Daoy (cell line): Measurements from ENCODE around the gene TM4SF18. TPM values are rescaled to one million over a fixed set of nuclear protein-coding genes. Genes with fewer than 3 reads are reported as not detected.
"Not testable (repeated sequence)": the region's sequence is repeated elsewhere in the genome, so short reads cannot be mapped to it uniquely, and the experiment has no call there.

Experiments
- DNase-seq: peaks from one replicate; pipeline ENCODE4 v3.0.0-alpha.2; 2015; ENCODE audit warnings: low read depth
- total RNA-seq: library from RNA; depleted of rRNA; stranded (reverse); fragments of >200 nt; shearing (Covaris generic); gene quantifications from 2 replicates; pipeline ENCODE4 v1.2.3, GENCODE V29; 2014

The TM4SF18 gene
- total RNA-seq, 1 experiment from 2014 or later: 0.23 TPM

DNA sequence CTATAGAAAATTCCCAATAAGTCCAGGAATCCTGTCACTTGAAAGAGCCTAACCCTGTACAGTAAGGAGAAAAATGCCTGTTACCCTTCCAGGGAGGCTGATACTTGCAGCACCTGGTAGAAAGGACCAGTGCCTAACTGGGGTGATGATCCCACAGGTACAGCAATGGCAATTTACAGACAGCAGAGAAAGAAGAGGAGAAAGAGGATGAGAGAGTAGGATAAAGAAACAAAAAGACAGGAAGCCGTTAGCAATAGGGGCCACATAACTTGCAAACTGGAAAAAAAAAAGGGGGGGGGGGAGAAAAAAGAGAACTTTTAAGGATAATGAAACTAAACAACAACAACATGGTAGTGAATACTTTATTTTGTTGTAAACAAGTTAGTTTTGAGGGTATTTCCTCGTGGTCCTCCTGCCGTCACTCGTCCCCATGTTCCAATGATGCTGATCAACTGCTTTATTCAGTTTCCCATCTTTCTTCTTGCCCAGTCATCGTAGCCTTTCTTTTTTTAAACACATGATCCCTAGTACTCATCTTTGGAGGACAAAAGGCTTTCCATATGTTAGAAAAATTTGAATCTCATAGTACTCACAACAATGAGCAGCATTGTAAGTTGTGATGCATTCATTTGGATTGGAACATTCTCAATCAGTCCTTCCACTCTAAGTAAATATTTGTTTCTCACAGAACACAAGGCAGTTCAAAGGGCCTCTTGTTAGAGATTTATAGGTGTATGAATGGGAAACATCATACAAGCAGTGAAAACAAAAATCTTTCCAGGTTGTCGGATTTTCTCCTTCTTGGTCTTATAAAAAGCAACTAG lies 35.5 kb upstream of the TM4SF18 start:
- no peak for DNase-seq

DNA sequence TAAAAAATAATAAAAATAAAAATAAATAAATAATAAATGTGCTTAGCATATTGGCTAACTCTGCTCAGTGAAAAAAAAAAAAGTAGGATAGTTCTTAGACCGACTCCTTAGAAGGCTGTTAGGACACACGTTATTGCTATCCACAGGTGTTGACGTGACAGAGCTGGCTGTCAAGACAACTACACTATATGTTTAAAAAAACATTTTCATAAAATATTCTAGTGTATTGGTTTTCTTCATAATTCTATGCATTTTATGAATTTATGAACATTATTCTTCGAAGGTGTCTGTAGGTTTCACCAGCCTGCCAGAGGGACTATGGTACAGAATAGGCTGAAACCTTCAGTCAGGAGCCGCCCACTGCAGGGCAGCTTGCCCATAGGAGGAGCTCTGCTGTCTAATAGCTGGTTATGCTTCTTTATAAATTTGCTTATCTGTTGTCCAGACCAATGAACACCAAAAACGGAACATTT lies 34.8 kb upstream of the TM4SF18 start:
- no peak for DNase-seq

DNA sequence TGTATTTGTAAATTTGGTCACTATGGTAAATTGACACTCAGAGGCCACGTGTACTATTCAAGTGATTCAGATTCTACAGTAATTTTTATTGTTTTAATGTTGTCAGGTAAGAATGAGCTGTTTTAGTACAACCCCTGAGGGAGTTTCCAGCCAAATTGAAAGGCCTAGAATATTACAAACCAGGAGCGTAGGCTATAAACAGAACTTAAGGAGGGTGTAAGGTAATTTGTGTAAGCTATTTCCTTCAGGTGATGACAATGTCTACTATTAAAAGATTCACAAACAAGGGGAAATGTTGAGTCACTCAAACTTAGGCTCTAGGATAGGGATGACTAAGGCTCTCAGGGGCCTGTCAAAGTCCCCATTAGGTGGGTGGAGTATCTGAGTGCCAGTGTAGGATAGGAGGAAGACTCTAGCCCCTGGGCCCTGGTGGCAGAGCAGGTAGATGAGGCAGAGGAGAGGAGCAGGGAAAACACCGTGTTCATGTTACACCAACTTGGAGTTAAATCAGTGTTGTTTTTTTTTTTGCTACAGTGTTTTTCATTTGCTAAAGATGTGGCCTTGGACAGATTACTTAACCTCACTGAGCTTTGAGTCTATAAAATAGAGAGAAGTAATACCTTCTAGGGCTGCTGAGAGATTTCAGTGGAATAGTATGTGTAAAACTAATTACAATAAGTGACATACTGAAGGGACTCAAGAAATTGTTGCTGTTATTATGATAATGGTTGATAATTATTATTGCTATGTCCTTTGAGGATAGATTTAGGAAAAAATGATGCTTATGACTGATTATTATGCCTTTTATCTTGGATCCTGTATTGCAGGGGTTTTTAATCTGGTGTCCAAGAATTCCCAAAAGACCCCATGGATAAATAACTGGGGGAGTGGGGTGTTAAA lies 33.8 kb upstream of the TM4SF18 start:
- peak; percentile 76 for DNase-seq

DNA sequence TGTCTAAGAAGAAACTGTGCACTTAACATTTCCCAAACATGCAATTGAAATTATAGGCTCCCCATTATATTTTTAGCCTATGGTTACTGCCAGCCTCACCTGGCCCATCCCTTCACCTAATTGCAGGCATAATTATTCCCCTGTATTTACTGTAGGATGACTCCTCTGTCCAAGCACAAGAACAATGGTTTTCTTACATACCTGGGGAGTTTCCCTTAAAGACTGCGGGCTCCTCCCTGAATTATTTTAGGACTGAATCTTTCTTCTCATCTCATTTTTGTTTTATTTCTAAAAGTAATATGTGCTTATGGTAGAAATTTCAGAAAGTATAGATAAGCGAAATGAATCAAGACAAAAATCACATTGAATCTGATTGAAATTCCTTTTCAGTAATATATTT lies 32.6 kb upstream of the TM4SF18 start:
- DNase-seq: no peak

DNA sequence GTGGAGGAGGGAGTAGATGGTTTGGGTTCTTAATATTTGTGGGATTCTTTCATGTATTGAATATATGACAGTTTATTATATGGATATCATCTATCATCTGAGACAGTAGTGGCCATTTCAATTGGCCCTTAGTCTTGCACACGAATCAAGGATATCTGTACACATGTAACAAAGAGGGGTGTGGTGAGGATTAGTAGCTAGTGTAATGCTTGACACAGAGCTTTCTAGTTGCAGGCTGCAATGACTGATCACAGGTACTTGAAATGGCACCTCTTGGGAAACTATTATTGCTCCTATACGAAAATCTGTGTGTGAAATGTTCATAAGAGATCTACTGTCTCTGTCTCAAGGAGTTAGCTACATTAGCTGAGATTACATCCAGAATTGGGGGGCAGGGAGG lies 31.2 kb upstream of the TM4SF18 start:
- DNase-seq: no peak

DNA sequence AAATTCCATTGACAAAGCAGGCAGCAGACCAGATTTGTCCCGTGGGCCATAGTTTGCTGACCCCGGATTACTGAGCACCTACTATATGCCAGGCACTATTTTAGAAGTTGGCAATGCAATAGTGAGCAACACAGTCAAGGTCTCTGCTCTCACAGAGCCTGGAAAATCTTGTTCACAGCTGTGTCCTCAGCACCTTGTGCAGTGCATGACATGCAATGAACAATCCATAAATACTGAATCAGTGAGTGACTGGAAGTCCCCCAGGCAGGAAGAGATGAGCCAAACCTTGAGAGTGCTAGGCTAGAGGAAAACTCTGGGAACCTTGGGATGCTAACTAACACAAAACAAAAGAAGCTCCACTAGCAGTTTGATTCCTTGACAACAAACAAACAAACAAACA lies 29.6 kb upstream of the TM4SF18 start:
- DNase-seq: no peak

DNA sequence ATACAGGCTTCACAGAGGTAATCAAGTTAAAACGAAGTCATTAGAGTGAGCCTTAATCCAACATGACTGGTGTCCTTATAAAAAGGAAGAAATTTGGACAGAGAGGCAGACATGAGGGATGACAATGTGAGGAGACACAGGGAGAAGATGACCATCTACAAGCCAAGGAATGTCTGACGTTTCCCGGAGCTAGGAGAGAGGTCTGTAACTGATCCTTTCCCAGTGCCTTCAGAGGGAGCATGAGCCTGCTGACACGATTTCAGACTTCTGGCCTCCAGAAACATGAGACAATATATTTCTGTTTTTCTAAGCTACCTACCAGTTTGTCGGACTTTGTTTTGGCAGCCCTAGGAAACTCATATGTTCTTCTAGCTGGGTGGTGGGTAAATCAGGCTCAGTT lies 28.9 kb upstream of the TM4SF18 start:
- no peak for DNase-seq

DNA sequence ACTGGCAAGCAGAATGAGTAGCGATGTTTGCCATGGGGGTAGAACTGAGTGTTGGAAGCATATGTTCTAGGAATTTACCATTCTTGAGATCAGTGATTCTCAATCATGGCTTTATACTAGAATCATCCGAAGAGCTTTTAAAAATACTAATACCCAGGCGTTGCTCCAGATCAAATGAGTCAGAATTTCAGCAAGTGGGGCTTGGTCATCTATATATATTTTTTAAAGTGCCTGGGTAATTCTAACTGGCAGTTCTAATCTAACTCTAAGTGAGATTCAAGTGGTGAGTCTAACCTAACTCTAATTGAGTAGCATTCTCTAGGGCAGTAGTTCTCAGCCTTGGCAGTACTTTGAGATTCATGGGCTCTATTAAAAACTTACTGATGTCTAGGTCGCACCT lies 23.2 kb upstream of the TM4SF18 start:
- DNase-seq: no peak

DNA sequence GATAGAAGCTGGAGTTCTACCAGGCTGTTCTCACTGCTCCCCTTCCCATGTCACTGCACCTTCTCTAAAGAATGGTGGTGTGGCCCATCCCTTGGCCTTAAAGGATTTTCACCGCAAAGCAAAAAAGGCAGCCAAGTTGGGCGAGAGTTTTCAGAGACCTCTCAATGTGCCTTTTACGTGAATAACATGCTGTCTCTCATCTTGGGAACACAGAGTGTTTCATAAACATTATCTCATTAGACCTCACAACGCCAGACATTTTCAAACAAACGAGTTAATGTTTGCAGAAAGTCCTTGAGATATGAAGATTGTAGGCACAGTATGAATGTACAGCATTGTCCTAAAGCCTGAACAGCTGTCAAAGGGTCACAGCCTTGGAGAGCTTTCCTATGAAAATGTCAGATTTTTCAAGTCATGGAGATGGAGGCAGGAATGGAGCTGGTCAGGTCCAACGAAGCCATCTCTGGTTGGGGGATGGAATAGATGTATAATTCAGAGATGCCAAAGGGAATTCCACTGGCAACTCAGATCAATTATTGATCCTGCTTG lies 22.7 kb upstream of the TM4SF18 start:
- DNase-seq: no peak

DNA sequence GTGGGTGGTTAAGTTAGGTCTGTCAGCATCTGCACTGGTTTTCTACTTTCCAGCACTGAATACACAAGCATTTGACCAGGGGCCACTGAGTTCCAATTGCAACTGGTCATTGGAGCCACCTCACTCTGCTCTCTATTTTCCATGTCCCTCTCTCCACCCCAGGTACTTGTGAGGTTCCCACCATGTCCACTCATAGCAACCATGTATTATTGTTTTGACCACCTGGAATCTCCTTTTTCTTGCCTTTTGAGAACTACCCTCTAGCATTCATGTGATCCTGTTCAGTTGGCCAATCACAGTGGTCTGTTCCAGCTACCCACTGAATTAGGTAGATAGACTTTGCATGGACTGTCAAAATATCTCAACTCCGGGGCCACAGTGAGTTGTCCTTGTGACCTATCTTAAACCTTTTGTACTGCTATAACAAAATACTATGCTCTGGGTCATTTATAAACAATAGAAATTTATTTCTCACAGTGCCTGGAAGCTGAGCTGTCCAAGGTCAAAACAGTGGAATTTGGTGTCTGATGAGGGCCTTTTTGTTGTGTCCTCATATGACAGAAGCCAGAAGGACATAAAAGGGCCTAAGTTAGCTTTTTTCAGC lies 20.2 kb upstream of the TM4SF18 start:
- no peak for DNase-seq

DNA sequence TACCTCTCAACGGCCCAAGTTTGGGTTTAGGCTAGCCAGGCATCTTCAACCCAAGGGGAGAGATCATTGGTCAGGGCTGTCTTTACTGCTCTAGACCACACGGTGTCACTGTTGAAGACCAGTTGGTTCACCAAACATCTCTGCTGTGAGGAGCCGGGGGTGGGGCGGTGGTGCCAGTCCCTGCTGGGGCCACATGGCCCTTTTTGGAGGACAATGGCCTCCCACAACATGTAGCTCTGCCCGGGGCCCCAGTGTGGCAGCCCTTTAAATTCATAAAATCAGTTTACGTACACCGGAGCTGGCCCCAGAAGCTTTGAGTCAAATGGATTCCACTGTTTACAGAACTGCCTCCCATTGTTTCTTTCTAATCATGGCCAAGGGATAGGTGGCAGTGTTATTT lies 19.1 kb upstream of the TM4SF18 start:
- DNase-seq: peak; percentile 75

DNA sequence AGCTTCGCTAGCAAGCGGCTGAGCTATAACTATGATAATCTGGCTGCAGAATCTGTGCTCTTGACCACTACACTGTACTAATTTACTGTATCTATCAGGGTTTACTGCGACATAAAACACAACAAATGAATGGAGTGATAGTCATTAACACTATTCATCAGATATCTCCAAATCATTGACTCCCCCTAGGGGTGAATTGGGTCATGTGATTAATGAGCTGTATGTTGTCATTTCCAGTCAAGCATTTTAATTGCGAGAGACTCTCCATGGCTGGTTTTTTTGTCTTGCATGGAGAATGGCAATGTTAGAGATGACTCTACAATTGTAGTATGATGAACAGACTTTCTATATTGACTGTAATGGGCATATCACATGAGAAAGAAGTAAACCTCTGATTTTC lies 10.5 kb upstream of the TM4SF18 start:
- DNase-seq: no peak

DNA sequence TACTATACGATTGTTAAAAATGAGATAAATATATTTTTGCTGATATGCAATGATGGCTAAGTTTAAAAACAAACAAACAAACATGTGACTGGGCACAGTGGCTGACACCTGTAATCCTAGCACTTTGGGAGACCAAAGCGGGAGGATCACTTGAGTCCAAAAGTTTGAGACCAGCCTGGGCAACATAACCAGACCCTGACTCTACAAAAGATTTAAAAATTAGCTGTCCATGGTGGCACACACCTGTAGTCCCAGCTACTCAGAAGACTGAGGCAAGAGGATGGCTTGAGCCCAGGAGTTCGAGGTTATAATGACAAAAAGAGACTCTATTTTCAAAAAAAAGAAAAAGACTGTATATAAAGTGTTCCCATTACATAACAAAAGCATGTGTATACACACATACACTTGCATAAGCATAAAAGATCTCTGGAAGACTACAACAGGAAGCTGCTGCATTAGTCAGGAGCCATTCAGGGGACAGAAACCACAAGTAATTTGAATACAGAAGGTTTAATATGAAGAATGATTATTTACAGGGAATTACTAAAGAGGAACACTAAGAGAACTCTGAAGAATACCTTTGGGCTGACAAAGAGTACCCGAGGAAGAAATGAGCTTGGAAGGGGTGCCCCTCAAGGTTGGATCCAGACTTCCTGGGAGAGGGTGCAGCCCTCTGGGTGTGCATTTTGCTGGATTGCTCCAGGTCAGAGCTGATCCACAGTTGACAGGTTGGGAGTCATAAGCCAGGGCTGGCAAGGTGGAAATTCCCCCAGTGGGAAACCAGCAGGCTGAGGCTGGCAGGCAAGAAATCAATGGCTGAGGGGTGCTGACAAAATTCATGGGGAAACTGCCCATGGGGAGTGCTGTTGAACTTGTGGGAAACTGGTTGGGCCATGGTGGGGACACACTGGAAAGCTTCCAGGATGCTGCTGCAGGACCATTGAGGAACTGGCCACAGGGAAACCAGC lies 9.3 kb upstream of the TM4SF18 start:
- peak; percentile 63 for DNase-seq

DNA sequence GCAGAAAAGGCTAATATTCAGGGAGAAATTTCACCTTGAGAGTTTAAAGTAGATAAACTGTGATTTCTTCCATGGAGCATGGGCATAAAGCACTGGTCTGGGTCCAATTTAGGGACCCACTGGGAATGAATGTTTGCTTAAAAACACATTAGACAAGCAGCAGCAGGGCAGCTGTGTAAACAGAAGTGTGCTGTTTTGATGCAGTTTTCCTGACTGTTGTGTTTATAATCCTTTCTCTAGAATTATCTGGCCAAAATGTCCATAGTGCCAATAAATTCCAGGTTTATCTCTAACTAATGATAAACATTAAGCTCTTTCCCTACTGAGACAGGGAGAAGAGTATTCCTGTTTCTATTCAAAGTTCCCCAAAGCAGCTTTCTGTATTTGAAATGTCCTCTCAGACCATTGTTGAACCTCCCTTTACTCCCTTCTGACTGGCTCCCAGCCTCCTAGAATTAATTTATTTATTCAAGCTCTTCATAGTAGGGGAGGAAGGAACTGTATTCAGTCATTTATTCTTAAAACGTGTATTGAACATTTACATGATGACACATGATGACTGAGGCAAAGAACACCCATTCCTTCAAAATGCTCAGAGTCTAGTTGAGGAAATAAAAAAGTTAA lies 7.0 kb upstream of the TM4SF18 start:
- DNase-seq: peak; percentile 17

DNA sequence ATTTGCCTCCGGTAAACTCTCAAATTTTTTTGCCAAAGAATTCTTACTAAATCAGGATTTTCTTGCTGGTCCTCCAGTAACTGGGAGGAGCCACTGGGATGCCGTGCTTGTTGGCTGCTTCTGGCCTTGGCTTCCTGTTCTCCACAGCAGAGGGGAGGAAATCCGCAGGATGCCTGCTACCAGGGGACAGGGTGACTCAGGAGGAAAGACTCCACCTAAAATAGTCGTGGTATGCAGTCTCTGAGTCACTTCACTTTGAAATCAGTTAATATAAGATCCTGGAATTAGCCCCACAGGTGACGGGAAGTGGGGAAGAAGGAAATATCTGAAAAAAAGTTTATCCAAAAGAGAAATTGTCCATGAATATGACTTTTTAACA lies 6.5 kb upstream of the TM4SF18 start:
- DNase-seq: peak; percentile 98

DNA sequence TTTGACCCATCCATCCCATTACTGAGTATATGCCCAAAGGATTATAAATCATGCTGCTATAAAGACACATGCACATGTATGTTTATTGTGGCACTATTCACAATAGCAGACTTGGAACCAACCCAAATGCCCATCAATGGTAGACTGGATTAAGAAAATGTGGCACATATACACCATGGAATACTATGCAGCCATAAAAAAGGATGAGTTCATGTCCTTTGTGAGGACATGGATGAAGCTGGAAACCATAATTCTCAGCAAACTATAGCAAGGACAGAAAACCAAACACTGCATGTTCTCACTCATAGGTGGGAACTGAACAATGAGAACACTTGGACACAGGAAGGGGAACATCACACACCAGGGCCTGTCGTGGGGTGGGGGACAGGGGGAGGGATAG lies 4.0 kb upstream of the TM4SF18 start:
- not testable (repeated sequence) for DNase-seq

DNA sequence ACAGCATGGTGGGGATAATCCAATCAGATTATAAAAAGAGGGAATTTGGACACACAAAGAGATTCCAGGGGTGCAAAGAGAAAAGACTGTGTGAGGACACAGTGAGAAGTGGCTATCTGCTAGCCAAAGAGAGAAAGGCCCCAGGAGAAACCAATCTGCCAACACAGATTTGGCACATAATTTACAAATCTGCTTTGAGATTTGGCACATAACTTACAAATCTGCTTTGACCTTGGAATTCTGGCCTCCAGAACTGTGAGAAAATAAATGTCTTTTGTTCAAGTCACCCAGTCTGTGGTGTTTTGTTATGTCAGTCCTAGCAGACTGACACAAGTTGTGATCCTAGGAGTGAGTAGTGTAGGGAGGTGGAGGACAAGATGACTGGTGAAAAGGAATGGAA lies 3.5 kb upstream of the TM4SF18 start:
- no peak for DNase-seq

DNA sequence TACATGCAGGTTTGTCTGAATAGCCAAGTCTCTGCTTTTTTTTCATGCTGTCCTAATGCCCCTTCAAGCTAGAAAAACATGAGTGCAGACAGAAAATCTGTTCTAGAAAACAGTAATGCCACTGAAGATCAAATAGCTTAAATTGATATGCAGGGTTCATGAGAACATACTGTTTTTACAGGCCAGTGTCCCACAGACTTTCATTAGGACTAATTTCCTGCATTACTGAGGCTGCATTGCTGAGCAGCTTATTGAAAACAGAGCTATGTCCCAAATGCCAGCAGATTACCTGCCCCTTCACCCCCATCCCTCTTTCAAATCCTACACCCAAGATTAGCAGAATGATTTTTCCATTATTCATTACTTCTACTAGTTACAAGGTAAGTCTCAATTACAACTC lies 665 bp downstream of the TM4SF18 start:
- DNase-seq: no peak

DNA sequence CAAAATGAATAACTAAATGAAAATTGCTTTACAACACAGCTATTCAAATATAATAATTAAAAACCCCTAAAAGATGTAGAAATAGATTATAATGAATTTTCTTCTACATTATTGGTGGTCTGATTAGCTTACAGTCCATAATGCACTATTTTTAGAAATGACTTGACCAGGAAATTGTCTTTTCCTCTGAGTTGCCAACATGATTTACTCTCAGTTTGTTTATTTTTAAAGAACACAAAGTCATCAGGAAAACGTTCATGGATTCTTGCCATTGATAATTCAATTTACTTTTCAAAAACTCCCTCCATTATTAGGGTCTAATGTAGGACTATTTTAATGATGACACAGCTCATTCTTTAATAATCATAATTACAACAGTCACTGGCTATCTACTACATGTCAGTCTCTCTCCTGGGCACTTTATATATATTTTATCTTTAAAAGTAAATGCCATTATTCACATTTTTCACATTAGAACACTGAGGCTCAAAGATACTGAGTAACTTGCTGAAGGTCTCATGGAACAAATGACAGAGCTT lies 1.1 kb downstream of the TM4SF18 start:
- DNase-seq: no peak

DNA sequence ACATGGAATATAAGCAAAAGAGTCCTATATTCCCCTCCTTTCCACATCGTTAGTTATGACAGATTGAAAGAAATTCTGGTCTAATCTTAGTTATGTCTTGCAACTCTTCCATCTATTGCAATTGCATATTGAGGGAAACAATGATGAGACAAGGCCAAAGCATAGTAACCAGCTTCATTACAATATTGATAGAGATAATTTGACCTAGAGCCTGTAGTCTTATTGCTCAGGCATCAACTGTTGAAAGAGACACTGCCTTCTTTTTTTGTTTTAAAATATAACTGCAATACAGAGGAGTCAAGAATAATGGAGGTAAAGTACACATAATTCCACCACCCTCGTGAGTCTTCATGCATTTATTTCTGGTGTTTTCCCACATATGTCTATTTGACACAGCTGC lies 2.0 kb downstream of the TM4SF18 start:
- no peak for DNase-seq
